GM18868 (cell line): Measurements from ENCODE around the gene C5.
"Not testable (repeated sequence)": the region's sequence is repeated elsewhere in the genome, so short reads cannot be mapped to it uniquely, and the experiment has no call there.

Experiments used
- ATAC-seq: cut with Tn5 transposase; IDR thresholded peaks from one replicate; pipeline ENCODE4 v1.9.1; 2021; ENCODE audit warnings: mild to moderate bottlenecking, moderate library complexity; ENCODE audit not compliant: unreplicated experiment

C5 gene

GRCh38 chr9:120982836-120983235 is 67.2 kb downstream of the C5 start:
- ATAC-seq, result no peak

- no peak for ATAC-seq
Measured at GRCh38 chr9:120980951-120981350, 69.1 kb downstream of the C5 start.

GRCh38 chr9:120979797-120980196 is 70.3 kb downstream of the C5 start:
- no peak for ATAC-seq

- no peak for ATAC-seq
Measured at GRCh38 chr9:120978987-120979386, 71.1 kb downstream of the C5 start.

GRCh38 chr9:120977321-120977720 is 72.8 kb downstream of the C5 start:
- ATAC-seq, result no peak

- ATAC-seq, result no peak
Measured at GRCh38 chr9:120974921-120975320, 75.2 kb downstream of the C5 start.

- ATAC-seq, result no peak
Measured at GRCh38 chr9:120974181-120974580, 75.9 kb downstream of the C5 start.

- ATAC-seq, result no peak
Measured at GRCh38 chr9:120971938-120972337, 78.1 kb downstream of the C5 start.

GRCh38 chr9:120971471-120971870 is 78.6 kb downstream of the C5 start:
- ATAC-seq, result not testable (repeated sequence)

GRCh38 chr9:120970244-120970643 is 79.8 kb downstream of the C5 start:
- no peak for ATAC-seq

GRCh38 chr9:120966013-120966369 is 84.1 kb downstream of the C5 start:
- no peak for ATAC-seq

GRCh38 chr9:120965344-120966012 is 84.6 kb downstream of the C5 start:
- ATAC-seq, result no peak

GRCh38 chr9:120961936-120962335 is 88.1 kb downstream of the C5 start:
- ATAC-seq, result no peak

GRCh38 chr9:120960001-120960400 is 90.1 kb downstream of the C5 start:
- no peak for ATAC-seq

GRCh38 chr9:120956862-120957261 is 93.2 kb downstream of the C5 start:
- no peak for ATAC-seq

GRCh38 chr9:120951960-120952618 is 98.0 kb downstream of the C5 start:
- no peak for ATAC-seq

- no peak for ATAC-seq
Measured at GRCh38 chr9:120950421-120951388, 99.4 kb downstream of the C5 start.

- no peak for ATAC-seq
Measured at GRCh38 chr9:120949290-120949689, 100.8 kb downstream of the C5 start.

- ATAC-seq, result no peak
Measured at GRCh38 chr9:120948824-120949223, 101.3 kb downstream of the C5 start.

- ATAC-seq, result no peak
Measured at GRCh38 chr9:120947222-120947621, 102.9 kb downstream of the C5 start.

- ATAC-seq, result no peak
Measured at GRCh38 chr9:120946259-120946658, 103.8 kb downstream of the C5 start.

GRCh38 chr9:120944948-120945347 is 105.1 kb downstream of the C5 start:
- ATAC-seq, result no peak
